RWPE2 (cell line): ENCODE measurements around the gene PRRC1.

Experiments
- ATAC-seq: fragments of 200-7000 bp; cut with Tn5 transposase; 3 replicates; pipeline ENCODE4 v1.9.1; 2021; ENCODE audit warnings: low read depth
- DNase-seq: peaks from one replicate; pipeline ENCODE4 v3.0.0-alpha.2; 2020; ENCODE audit warnings: low spot score
- H3K27ac ChIP-seq: fragments of 450-650 bp; 2 replicates; pipeline ENCODE4 v1.5.1; 2017; ENCODE audit warnings: mild to moderate bottlenecking; ENCODE audit not compliant: poor library complexity, severe bottlenecking
- H3K27me3 ChIP-seq: fragments of 250-450 bp; sonication (Bioruptor Pico); 2 replicates; pipeline ENCODE4 v1.5.1; 2021; ENCODE audit warnings: mild to moderate bottlenecking, moderate library complexity; ENCODE audit not compliant: insufficient read depth, poor library complexity, severe bottlenecking
- H3K36me3 ChIP-seq: fragments of 250-450 bp; sonication (Bioruptor Pico); 2 replicates; pipeline ENCODE4 v1.5.1; 2020; ENCODE audit warnings: low read depth, mild to moderate bottlenecking, moderate library complexity
- H3K4me1 ChIP-seq: fragments of 250-450 bp; sonication (Bioruptor Pico); 2 replicates; pipeline ENCODE4 v1.5.1; 2021; ENCODE audit warnings: mild to moderate bottlenecking, moderate library complexity; ENCODE audit not compliant: insufficient read depth, poor library complexity, severe bottlenecking
- H3K4me3 ChIP-seq: fragments of 250-450 bp; sonication (Bioruptor Pico); 2 replicates; pipeline ENCODE4 v1.5.1; 2021; ENCODE audit warnings: mild to moderate bottlenecking, moderate library complexity; ENCODE audit not compliant: severe bottlenecking
- H3K9me3 ChIP-seq: fragments of 250-450 bp; sonication (Bioruptor Pico); 2 replicates; pipeline ENCODE4 v1.5.1; 2021; ENCODE audit warnings: mild to moderate bottlenecking, moderate library complexity; ENCODE audit not compliant: severe bottlenecking
- CTCF ChIP-seq: fragments of 450-650 bp; IDR thresholded peaks from one replicate; pipeline ENCODE4 v1.5.1; 2017; ENCODE audit warnings: mild to moderate bottlenecking, moderate library complexity; ENCODE audit not compliant: poor library complexity, severe bottlenecking

The PRRC1 gene

GRCh38 chr5:127602896-127603844 lies 85.7 kb downstream of the PRRC1 start:
- Histone ChIP-seq H3K9me3 (no peaks in the 10 kb centered on the region), H3K27ac (no peak overlapping the region), H3K4me3 (no peak overlapping the region), H3K4me1 (no peaks in the 10 kb centered on the region), H3K27me3 (peaks cover 8% of the 10 kb centered on the region), H3K36me3 (no peaks in the 10 kb centered on the region)
- ATAC-seq (no peak), DNase-seq (no peak)
- TF ChIP-seq CTCF: no peak
